OCI-LY3 (cell line): ENCODE measurements around the gene MAPK12.

Experiments
- H2AFZ ChIP-seq: fragments of 200-600, 300-600 bp; shearing (Covaris generic); 2 replicates; pipeline ENCODE4 v1.6.0; 2014; ENCODE audit warnings: antibody characterized with exemption, low read depth, low read length
- H3K27ac ChIP-seq: fragments of 200-600, 300-600 bp; sonication (generic); 2 replicates; pipeline ENCODE4 v1.5.1; 2014; ENCODE audit warnings: mild to moderate bottlenecking, low read length, moderate library complexity, mixed read lengths
- H3K27me3 ChIP-seq: fragments of 200-600, 300-600 bp; sonication (generic); 2 replicates; pipeline ENCODE4 v1.6.1; 2014; ENCODE audit warnings: low read depth, low read length, mixed read lengths
- H3K36me3 ChIP-seq: fragments of 200-600, 300-600 bp; sonication (generic); replicated peaks from 2 replicates; pipeline ENCODE3; 2014; ENCODE audit warnings: low read depth, low read length, mixed read lengths
- H3K4me1 ChIP-seq: fragments of 300-600, 200-600 bp; sonication (generic); 2 replicates; pipeline ENCODE4 v1.6.1; 2014; ENCODE audit warnings: low read length, mixed read lengths
- H3K4me2 ChIP-seq: fragments of 200-600, 300-600 bp; sonication (generic); 2 replicates; pipeline ENCODE4 v1.6.1; 2014; ENCODE audit warnings: low read length, mixed read lengths
- H3K4me3 ChIP-seq: fragments of 300-600, 200-600 bp; sonication (generic); 2 replicates; pipeline ENCODE4 v1.5.1; 2014; ENCODE audit warnings: antibody characterized with exemption, mild to moderate bottlenecking, low read length, moderate library complexity
- H3K79me2 ChIP-seq: fragments of 300-600, 200-600 bp; shearing (Covaris generic); 2 replicates; pipeline ENCODE4 v1.6.1; 2014; ENCODE audit warnings: mild to moderate bottlenecking, low read length, mixed read lengths
- H3K9ac ChIP-seq: fragments of 300-600, 200-600 bp; shearing (Covaris generic); 2 replicates; pipeline ENCODE4 v1.6.0; 2014; ENCODE audit warnings: mild to moderate bottlenecking, low read length, moderate library complexity
- H3K9me3 ChIP-seq: fragments of 200-600, 300-600 bp; shearing (Covaris generic); 2 replicates; pipeline ENCODE4 v1.6.1; 2014; ENCODE audit warnings: low read length, mixed read lengths; ENCODE audit not compliant: insufficient read depth
- H4K20me1 ChIP-seq: fragments of 200-600, 300-600 bp; sonication (generic); 2 replicates; pipeline ENCODE4 v1.6.1; 2016; ENCODE audit warnings: low read length, mixed read lengths; ENCODE audit not compliant: insufficient read depth
- CTCF ChIP-seq: fragments of 200-600, 300-600 bp; sonication (generic); IDR thresholded peaks from 2 replicates; pipeline ENCODE4 v1.5.1; 2014; ENCODE audit warnings: antibody characterized with exemption, low read length, low read depth
- EZH2phosphoT487 ChIP-seq: fragments of 200-600 bp; shearing (Covaris generic); IDR thresholded peaks from 2 replicates; pipeline ENCODE4 v1.6.1; 2018; ENCODE audit warnings: antibody characterized with exemption, mixed run types, low read depth

The MAPK12 gene

GRCh38 chr22:50262460-50262911, 1.0 kb upstream of the MAPK12 start:
- H2AFZ ChIP-seq, result no peak overlapping the region
- no peaks in the 10 kb centered on the region for H3K27me3 ChIP-seq
- H3K9ac ChIP-seq, result peak overlapping the region; percentile 91; the same call in 1 of the 2 replicates
- H3K36me3 ChIP-seq, result no peaks in the 10 kb centered on the region
- H3K4me3 ChIP-seq, result peak overlapping the region; percentile 97
- peaks cover 21% of the 10 kb centered on the region for H3K4me1 ChIP-seq
- H3K79me2 ChIP-seq, result peaks cover 18% of the 10 kb centered on the region
- TF ChIP-seq EZH2phosphoT487, result no peak
- no peak for TF ChIP-seq CTCF
- peak overlapping the region; percentile 73 for H3K4me2 ChIP-seq
- no peaks in the 10 kb centered on the region for H3K9me3 ChIP-seq
- H3K27ac ChIP-seq, result no peak overlapping the region
- H4K20me1 ChIP-seq, result no peaks in the 10 kb centered on the region

GRCh38 chr22:50260801-50261614, 475 bp downstream of the MAPK12 start:
- H3K27ac ChIP-seq, result peak overlapping the region; percentile 55
- H3K9me3 ChIP-seq, result no peaks in the 10 kb centered on the region
- no peaks in the 10 kb centered on the region for H3K36me3 ChIP-seq
- H4K20me1 ChIP-seq, result no peaks in the 10 kb centered on the region
- TF ChIP-seq CTCF (no peak), EZH2phosphoT487 (no peak)
- peak overlapping the region; percentile 97 for H3K4me3 ChIP-seq
- peaks cover 21% of the 10 kb centered on the region for H3K4me1 ChIP-seq
- peak overlapping the region; percentile 92 for H3K4me2 ChIP-seq
- H3K9ac ChIP-seq, result peak overlapping the region; percentile 91
- H2AFZ ChIP-seq, result no peak overlapping the region
- no peaks in the 10 kb centered on the region for H3K27me3 ChIP-seq
- H3K79me2 ChIP-seq, result peaks cover 18% of the 10 kb centered on the region

- H3K79me2 ChIP-seq, result peaks cover 18% of the 10 kb centered on the region
- H3K4me1 ChIP-seq, result peaks cover 21% of the 10 kb centered on the region
- no peaks in the 10 kb centered on the region for H3K9me3 ChIP-seq
- TF ChIP-seq CTCF (no peak), EZH2phosphoT487 (no peak)
- H3K36me3 ChIP-seq, result no peaks in the 10 kb centered on the region
- H2AFZ ChIP-seq, result no peak overlapping the region
- peak overlapping the region; percentile 97 for H3K4me3 ChIP-seq
- H3K4me2 ChIP-seq, result peak overlapping the region; percentile 92
- H3K9ac ChIP-seq, result peak overlapping the region; percentile 91
- H4K20me1 ChIP-seq, result no peaks in the 10 kb centered on the region
- H3K27ac ChIP-seq, result peak overlapping the region; percentile 55
- no peaks in the 10 kb centered on the region for H3K27me3 ChIP-seq
Measured at GRCh38 chr22:50260434-50260800, 1.1 kb downstream of the MAPK12 start.

GRCh38 chr22:50259302-50259701, 2.2 kb downstream of the MAPK12 start:
- H3K9ac ChIP-seq, result no peak overlapping the region
- H2AFZ ChIP-seq, result no peak overlapping the region
- no peaks in the 10 kb centered on the region for H3K9me3 ChIP-seq
- peaks cover 17% of the 10 kb centered on the region for H3K4me1 ChIP-seq
- H3K4me2 ChIP-seq, result no peak overlapping the region
- no peaks in the 10 kb centered on the region for H4K20me1 ChIP-seq
- no peaks in the 10 kb centered on the region for H3K36me3 ChIP-seq
- TF ChIP-seq EZH2phosphoT487 (no peak), CTCF (no peak)
- peaks cover 18% of the 10 kb centered on the region for H3K79me2 ChIP-seq
- no peak overlapping the region for H3K4me3 ChIP-seq
- H3K27me3 ChIP-seq, result no peaks in the 10 kb centered on the region
- H3K27ac ChIP-seq, result no peak overlapping the region
